GM19468 (cell line): ENCODE measurements around the gene ACOT8.
"Not testable (repeated sequence)": the region's sequence is repeated elsewhere in the genome, so short reads cannot be mapped to it uniquely, and the experiment has no call there.

Experiments
- ATAC-seq: cut with Tn5 transposase; IDR thresholded peaks from one replicate; pipeline ENCODE4 v1.9.1; 2021; ENCODE audit warnings: mild to moderate bottlenecking, moderate library complexity, moderate number of reproducible peaks; ENCODE audit not compliant: unreplicated experiment; ENCODE audit errors: extremely low read depth

ACOT8 gene

DNA sequence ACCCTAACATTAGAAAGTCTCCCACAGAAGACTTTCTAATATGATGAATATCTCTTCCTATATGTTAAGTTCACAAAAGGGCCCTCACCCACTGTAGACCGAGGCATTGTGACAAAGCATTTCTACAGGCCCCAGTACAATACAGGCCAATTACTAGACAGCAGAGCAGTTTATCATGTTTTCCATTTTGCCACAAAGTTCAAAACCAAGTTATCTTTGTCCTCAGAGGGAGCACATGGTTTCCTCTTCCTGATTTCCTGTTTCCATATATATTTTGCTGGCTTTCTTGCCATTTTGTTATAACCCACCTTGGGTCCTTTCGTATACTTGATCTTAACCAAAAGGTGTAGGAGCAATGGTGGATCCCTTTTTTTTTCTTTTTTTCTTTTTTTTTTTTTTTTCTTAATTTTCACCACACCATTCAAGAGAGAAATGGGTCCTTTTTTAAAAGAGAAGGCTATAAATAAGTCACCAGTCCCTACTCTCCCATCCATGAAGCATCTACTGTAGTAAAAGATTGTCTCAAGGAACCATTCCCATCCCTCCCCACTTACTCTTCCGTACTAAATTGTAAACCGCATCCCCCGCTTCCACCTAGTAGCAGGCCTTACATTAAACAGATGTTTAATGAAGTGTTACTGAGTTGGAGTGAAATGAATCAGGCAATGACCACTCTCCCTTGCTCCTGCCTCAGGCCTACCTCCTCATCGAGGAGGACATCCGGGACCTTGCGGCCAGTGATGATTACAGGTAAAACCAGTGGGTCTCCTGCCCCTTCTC is 46.8 kb downstream of the ACOT8 start:
- no peak for ATAC-seq

GRCh38 chr20:45801851-45802250 is 55.3 kb downstream of the ACOT8 start:
- no peak for ATAC-seq

- no peak for ATAC-seq
Observed at GRCh38 chr20:45798935-45799642, 58.1 kb downstream of the ACOT8 start.

- ATAC-seq: not testable (repeated sequence)
Observed at GRCh38 chr20:45797955-45798354, 59.2 kb downstream of the ACOT8 start.

DNA sequence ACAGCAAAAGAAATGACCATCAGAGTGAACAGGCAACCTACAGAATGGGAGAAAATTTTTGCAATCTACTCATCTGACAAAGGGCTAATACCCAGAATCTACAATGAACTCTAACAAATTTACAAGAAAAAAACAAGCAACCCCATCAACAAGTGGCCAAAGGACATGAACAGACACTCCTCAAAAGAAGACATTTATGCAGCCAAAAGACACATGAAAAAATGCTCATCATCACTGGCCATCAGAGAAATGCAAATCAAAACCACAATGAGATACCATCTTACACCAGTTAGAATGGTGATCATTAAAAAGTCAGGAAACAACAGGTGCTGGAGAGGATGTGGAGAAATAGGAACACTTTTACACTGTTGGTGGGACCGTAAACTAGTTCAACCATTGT is 59.7 kb downstream of the ACOT8 start:
- not testable (repeated sequence) for ATAC-seq

GRCh38 chr20:45796337-45797065 is 60.7 kb downstream of the ACOT8 start:
- ATAC-seq: no peak

- ATAC-seq: no peak
Observed at GRCh38 chr20:45792317-45793118, 64.7 kb downstream of the ACOT8 start.
